Esophagus (tissue), 2 donors: ENCODE data around the gene CARD9. TPM values are rescaled to one million over a fixed set of nuclear protein-coding genes. Genes with fewer than 3 reads are reported as not detected.

ENCODE experiments used
- H3K27ac ChIP-seq, 2 donors: one replicate each; pipeline ENCODE4 v1.5.1; 2013; ENCODE audit warnings: low read depth in 2 of 2, mild to moderate bottlenecking in 2 of 2, inconsistent platforms in 1 of 2, low read length in 1 of 2, moderate library complexity in 1 of 2
- H3K27me3 ChIP-seq, 2 donors: one replicate each; pipeline ENCODE4 v1.6.1; 2013; ENCODE audit warnings: low read length in 2 of 2, control low read depth in 1 of 2, mild to moderate bottlenecking in 1 of 2; ENCODE audit not compliant: insufficient read depth in 2 of 2, control insufficient read depth in 1 of 2
- H3K36me3 ChIP-seq, 2 donors: one replicate each; pipeline ENCODE4 v1.6.1; 2013; ENCODE audit warnings: low read length in 1 of 2; ENCODE audit not compliant: control insufficient read depth in 2 of 2, insufficient read depth in 2 of 2
- H3K4me1 ChIP-seq, 2 donors: one replicate each; pipeline ENCODE4 v1.6.1; 2013; ENCODE audit warnings: low read length in 1 of 2; ENCODE audit not compliant: control insufficient read depth in 2 of 2, insufficient read depth in 2 of 2
- H3K4me3 ChIP-seq, 2 donors: one replicate each; pipeline ENCODE4 v1.5.1; 2013; ENCODE audit warnings: low read length in 2 of 2, mild to moderate bottlenecking in 2 of 2, low read depth in 1 of 2, moderate library complexity in 1 of 2
- H3K9me3 ChIP-seq, 2 donors: one replicate each; pipeline ENCODE4 v1.6.1; 2013; ENCODE audit warnings: mild to moderate bottlenecking in 2 of 2, low read depth in 1 of 2, low read length in 1 of 2, moderate library complexity in 1 of 2; ENCODE audit not compliant: control insufficient read depth in 2 of 2, insufficient read depth in 1 of 2
- WGBS, 2 donors: extraction: QIAGEN DNeasy Blood & Tissue Kit; methylation state at CpG; one replicate each; pipeline ENCODE4 v1.1.7; 2013; 5-methylcytosine and 5-hydroxymethylcytosine counted together
- polyA plus RNA-seq, 2 donors: library from polyadenylated mRNA; stranded (reverse); fragments of 200-250 nt; gene quantifications; one replicate each; pipeline ENCODE4 v1.2.3, GENCODE V29; 2013
- donor health status: healthy with polysubstance abuse.
- donor health status: Bipolar disorder and iron deficiency.

The CARD9 gene
- polyA plus RNA-seq, 2 donors = 1.1 to 1.8 TPM

- WGBS, 2 donors = 74 to 85% methylated on average over 8 of the region's 8 CpGs
- Histone ChIP-seq H3K27ac (no peak overlapping the region), H3K4me1 (peaks cover 0 to 15% of the 10 kb centered on the region in 2 donors), H3K9me3 (no peaks in the 10 kb centered on the region), H3K4me3 (no peak overlapping the region), H3K27me3 (no peaks in the 10 kb centered on the region), H3K36me3 (peaks cover 0 to 24% of the 10 kb centered on the region in 2 donors)
These were observed 3.0 kb upstream of the CARD9 start for GRCh38 chr9:136376457-136376856.

- no peaks in the 10 kb centered on the region for H3K27me3 ChIP-seq
- H3K9me3 ChIP-seq = no peaks in the 10 kb centered on the region
- peaks cover 0 to 17% of the 10 kb centered on the region in 2 donors for H3K4me1 ChIP-seq
- H3K27ac ChIP-seq = no peak overlapping the region
- 91% methylated on average over 12 of the region's 12 CpGs for WGBS, 2 donors
- peaks cover 0 to 14% of the 10 kb centered on the region in 2 donors for H3K36me3 ChIP-seq
- H3K4me3 ChIP-seq = no peak overlapping the region
These were observed 1.6 kb upstream of the CARD9 start for GRCh38 chr9:136375096-136375495.

DNA sequence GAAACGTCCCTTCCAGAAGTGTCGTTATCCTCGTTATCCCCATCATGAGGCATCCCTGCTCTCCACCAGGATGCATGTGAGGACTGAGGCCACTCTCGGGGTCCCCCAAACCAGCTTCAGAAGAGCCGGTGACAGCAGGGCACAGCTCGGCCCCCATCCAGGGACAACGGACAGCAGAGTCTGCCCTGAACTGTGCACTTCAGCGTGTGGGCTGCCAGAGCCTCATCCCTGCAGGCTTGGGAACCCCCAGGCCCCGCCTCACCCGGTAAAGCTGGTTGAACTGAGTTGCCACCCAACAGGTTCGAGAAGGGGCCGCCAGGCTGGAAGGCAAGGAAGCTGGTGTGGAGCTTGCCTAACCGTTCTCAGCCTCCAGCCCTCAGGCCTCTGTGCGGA, 710 bp upstream of the CARD9 start:
- Histone ChIP-seq H3K4me1 (peaks cover 0 to 17% of the 10 kb centered on the region in 2 donors), H3K36me3 (peaks cover 0 to 6% of the 10 kb centered on the region in 2 donors), H3K27ac (no peak overlapping the region), H3K27me3 (no peaks in the 10 kb centered on the region), H3K4me3 (no peak overlapping the region), H3K9me3 (no peaks in the 10 kb centered on the region)
- 63 to 67% methylated on average over 14 of the region's 14 CpGs for WGBS, 2 donors

DNA sequence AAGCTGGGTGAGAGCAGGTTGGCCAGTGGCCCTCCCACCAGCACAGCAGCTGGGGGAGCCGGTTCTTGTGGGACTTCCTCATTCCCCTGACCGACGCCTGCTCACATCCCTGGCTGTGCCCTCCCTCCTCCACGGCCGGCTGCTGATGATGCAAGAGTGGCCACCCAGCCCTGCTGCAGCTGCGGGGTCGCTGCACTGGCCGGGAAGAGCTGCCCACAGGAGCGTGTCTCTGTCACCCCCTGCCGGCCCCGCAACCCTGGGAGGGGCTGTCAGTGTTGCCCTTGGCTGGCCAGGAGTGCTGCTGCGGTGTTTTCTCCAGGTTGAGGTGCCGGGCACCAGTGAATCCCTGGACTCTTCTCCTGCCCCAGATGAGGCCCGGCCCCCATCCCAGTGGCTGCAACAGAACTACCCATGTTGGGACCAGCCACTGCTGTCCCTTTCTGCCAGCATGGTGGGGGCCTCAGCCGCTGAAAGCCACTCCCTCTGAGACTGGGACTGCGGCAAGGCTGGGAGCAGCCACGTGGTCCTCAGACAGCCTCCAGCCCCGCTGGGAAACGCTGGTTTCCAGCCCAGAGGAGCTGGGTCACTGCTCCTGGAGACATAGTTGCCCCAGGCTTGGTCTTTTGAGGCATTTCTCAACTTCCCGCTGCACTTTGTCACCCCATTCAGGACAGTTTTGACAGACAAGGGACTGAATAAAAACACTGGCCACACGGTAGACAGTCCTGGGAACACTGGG, 739 bp downstream of the CARD9 start:
- H3K27me3 ChIP-seq = no peaks in the 10 kb centered on the region
- WGBS, 2 donors = 20 to 23% methylated on average over 21 of the region's 21 CpGs
- H3K4me1 ChIP-seq = peaks cover 0 to 17% of the 10 kb centered on the region in 2 donors
- no peaks in the 10 kb centered on the region for H3K9me3 ChIP-seq
- H3K4me3 ChIP-seq = peak overlapping the region in 1 of 2 donors; percentile 16
- no peaks in the 10 kb centered on the region for H3K36me3 ChIP-seq
- peak overlapping the region in 1 of 2 donors; percentile 37 for H3K27ac ChIP-seq

DNA sequence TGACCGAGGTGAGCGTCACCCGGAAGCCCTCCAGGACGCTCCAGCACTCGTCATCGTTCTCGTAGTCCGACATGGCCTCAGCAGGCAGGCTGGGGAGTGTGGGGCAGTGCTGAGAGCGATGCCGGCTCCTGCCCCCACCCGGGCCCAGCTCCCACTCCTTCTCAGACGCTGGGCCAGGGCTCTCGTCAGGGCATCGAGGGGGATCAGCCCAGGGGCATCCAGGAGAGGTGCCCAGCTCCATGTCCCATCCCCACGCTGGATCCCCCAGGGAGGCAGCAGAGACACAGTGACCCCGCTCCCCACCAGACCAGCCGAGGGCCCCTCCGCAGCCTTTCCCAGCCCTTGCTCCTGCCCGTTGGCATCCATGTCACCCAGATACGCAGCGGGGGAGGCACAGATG, 1.5 kb downstream of the CARD9 start:
- whole genome bisulfite sequencing, 2 donors = 88 to 91% methylated on average over 19 to 21 of the region's 21 CpGs
- peaks cover 0 to 17% of the 10 kb centered on the region in 2 donors for H3K4me1 ChIP-seq
- no peaks in the 10 kb centered on the region for H3K36me3 ChIP-seq
- H3K27me3 ChIP-seq = no peaks in the 10 kb centered on the region
- H3K4me3 ChIP-seq = no peak overlapping the region
- H3K27ac ChIP-seq = peak overlapping the region in 1 of 2 donors; percentile 37
- H3K9me3 ChIP-seq = no peaks in the 10 kb centered on the region

DNA sequence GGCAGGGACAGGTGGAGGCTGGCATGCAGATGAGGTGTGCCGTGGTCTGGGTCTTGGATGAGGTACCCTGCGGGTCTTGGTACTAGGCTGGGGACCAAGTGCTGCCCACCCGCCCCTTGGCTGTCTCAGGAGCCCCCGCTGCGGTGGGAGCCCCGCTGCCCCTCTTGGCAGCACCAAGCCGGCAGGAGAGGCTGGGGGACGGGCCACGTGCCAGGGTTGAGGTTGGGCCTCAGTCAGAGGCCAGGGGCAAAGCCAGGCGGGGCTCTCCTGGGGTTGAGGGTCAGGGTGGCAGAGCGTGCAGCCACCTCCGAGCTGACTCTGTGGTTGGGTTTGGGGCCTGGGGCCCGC, 2.0 kb downstream of the CARD9 start:
- Histone ChIP-seq H3K4me3 (no peak overlapping the region), H3K36me3 (no peaks in the 10 kb centered on the region), H3K9me3 (no peaks in the 10 kb centered on the region), H3K4me1 (peaks cover 0 to 17% of the 10 kb centered on the region in 2 donors), H3K27me3 (no peaks in the 10 kb centered on the region), H3K27ac (no peak overlapping the region)
- 86 to 89% methylated on average over 11 to 13 of the region's 13 CpGs for WGBS, 2 donors

GRCh38 chr9:136370687-136371532, 2.6 kb downstream of the CARD9 start:
- Histone ChIP-seq H3K9me3 (no peaks in the 10 kb centered on the region), H3K4me3 (no peak overlapping the region), H3K27me3 (no peaks in the 10 kb centered on the region), H3K4me1 (peaks cover 0 to 17% of the 10 kb centered on the region in 2 donors), H3K27ac (no peak overlapping the region), H3K36me3 (no peaks in the 10 kb centered on the region)
- WGBS, 2 donors = 91 to 92% methylated on average over 52 to 54 of the region's 54 CpGs

DNA sequence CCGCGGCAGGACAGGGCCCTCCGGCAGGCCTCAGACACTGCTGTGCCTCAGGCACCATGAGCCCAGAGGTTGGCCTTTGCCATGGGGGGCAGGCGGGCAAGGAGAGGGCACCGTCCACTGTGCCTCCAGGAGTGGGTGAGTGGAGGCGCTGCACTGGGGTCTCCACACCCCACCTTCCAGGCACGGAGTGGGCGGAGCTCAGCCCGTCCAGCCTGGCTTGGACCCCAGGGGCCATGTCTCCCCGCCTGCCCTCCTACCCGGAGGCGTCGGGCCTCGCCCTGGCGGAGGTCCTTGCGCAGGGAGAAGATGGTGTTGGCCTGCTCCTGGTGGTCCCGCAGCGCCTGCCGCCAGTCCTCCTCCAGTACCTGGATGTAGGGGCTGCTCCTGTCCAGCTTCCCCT, 3.4 kb downstream of the CARD9 start:
- no peak overlapping the region for H3K27ac ChIP-seq
- H3K36me3 ChIP-seq = no peaks in the 10 kb centered on the region
- H3K4me1 ChIP-seq = peaks cover 0 to 17% of the 10 kb centered on the region in 2 donors
- H3K4me3 ChIP-seq = no peak overlapping the region
- no peaks in the 10 kb centered on the region for H3K9me3 ChIP-seq
- 92 to 94% methylated on average over 19 of the region's 19 CpGs for WGBS, 2 donors
- H3K27me3 ChIP-seq = no peaks in the 10 kb centered on the region

- peaks cover 4 to 24% of the 10 kb centered on the region in 2 donors for H3K4me1 ChIP-seq
- no peaks in the 10 kb centered on the region for H3K27me3 ChIP-seq
- 64 to 74% methylated on average over 18 of the region's 18 CpGs for WGBS, 2 donors
- no peak overlapping the region for H3K4me3 ChIP-seq
- H3K9me3 ChIP-seq = no peaks in the 10 kb centered on the region
- no peak overlapping the region for H3K27ac ChIP-seq
- H3K36me3 ChIP-seq = no peaks in the 10 kb centered on the region
These were observed 5.3 kb downstream of the CARD9 start for GRCh38 chr9:136368190-136368589.
